ENCODE data around the gene SPATA16. TPM values are rescaled to one million over a fixed set of nuclear protein-coding genes. Genes with fewer than 3 reads are reported as not detected.

Gene SPATA16
- total and polyA plus RNA-seq, 2 of the 13 experiments (the other 11 are each of a cell fraction or from before 2014, with no cell fraction given), result not detected

- Histone ChIP-seq H3K4me3 (replicated peaks in 1 of 3; ENCODE audit: insufficient read depth in 1 of 3, low read depth in 2 of 3, low read length in 3 of 3) (no peak overlapping the region), H3K36me3 (replicated peaks in 1 of 2; ENCODE audit: control insufficient read depth in 1 of 2, insufficient read depth in 2 of 2, low read length in 2 of 2) (no peaks in the 10 kb centered on the region), H4K20me1 (ENCODE audit: insufficient read depth, low read length) (no peaks in the 10 kb centered on the region), H3K9me3 (ENCODE audit: low read length) (no peaks in the 10 kb centered on the region), H3K4me2 (ENCODE audit: low read depth, low read length) (no peak overlapping the region), H3K79me2 (ENCODE audit: insufficient read depth, low read length) (no peaks in the 10 kb centered on the region), H3K27ac (ENCODE audit: extremely low read length, insufficient read depth, low read length) (no peak overlapping the region), H3K27me3 (ENCODE audit: control insufficient read depth in 1 of 2, insufficient read depth in 2 of 2, low read length in 2 of 2) (no peaks in the 10 kb centered on the region; a peak in 1 of 5 replicates), H3K4me1 (ENCODE audit: insufficient read depth, low read length) (no peaks in the 10 kb centered on the region), H2AFZ (ENCODE audit: low read length) (no peak overlapping the region), H3K9ac (ENCODE audit: insufficient read depth, low read depth, low read length) (no peak overlapping the region)
- BruUV-seq (replicated peaks), result no TSS peak
- ChIA-PET POLR2A (no interaction called here), CTCF (ENCODE audit: low intra/inter-chr PET ratio, low total read pairs) (no interaction called here)
- WGBS (ENCODE audit: low lambda C conversion rate), result 0% methylated on average over 2 of the region's 2 CpGs
- TF ChIP-seq ZKSCAN1 (IDR thresholded peaks at IDR 0.05; ENCODE audit: low read length) (no peak), ZBTB7A (CRISPR knock-in tag; IDR thresholded peaks at IDR 0.05) (no peak), CENPT (CRISPR knock-in tag; IDR thresholded peaks at IDR 0.05; ENCODE audit: low read depth) (no peak), FOSL2 (CRISPR knock-in tag; IDR thresholded peaks at IDR 0.05) (no peak), ZKSCAN5 (CRISPR knock-in tag; IDR thresholded peaks at IDR 0.05) (no peak), CBX1 (IDR thresholded peaks at IDR 0.05; ENCODE audit: low read depth) (no peak), KDM1A (CRISPR knock-in tag; IDR thresholded peaks at IDR 0.05) (no peak), ZNF274 (CRISPR knock-in tag; IDR thresholded peaks at IDR 0.05) (no peak), HDAC6 (IDR thresholded peaks at IDR 0.05; ENCODE audit: low read depth, low read length) (no peak), ZNF768 (CRISPR knock-in tag; IDR thresholded peaks at IDR 0.05) (no peak), ZBED4 (CRISPR knock-in tag; IDR thresholded peaks at IDR 0.05; ENCODE audit: borderline replicate concordance) (no peak), SYNCRIP (IDR thresholded peaks at IDR 0.05; ENCODE audit: insufficient read depth, low read depth, low read length) (no peak), TBX2 (CRISPR knock-in tag; IDR thresholded peaks at IDR 0.05; ENCODE audit: borderline replicate concordance) (no peak), LCORL (IDR thresholded peaks at IDR 0.05) (no peak), LCORL (CRISPR knock-in tag; IDR thresholded peaks at IDR 0.05) (no peak)
- in situ Hi-C loops (cut with HindIII; ENCODE audit: extremely low pct_ligation_motif_present, low pct_unique_long_range_greater_than_20kb), result no loop called here
- intact Hi-C loops (cut with micrococcal nuclease; ENCODE audit: unreplicated experiment), result no loop called here
- FAIRE-seq (no peak), ATAC-seq (no peak), DNase-seq (ENCODE audit: low spot score) (no peak)
Measured at GRCh38 chr3:172973799-172974198, 167.2 kb downstream of the SPATA16 start.
